ES-I3 (cell line): ENCODE measurements around the gene STPG3.

Experiments used
- H3K36me3 ChIP-seq: 2 replicates; pipeline ENCODE4 v1.6.1; 2013; ENCODE audit warnings: mild to moderate bottlenecking, low read length, control low read depth, moderate library complexity; ENCODE audit not compliant: insufficient read depth
- H3K4me1 ChIP-seq: 2 replicates; pipeline ENCODE4 v1.6.1; 2013; ENCODE audit warnings: mild to moderate bottlenecking, control low read depth, low read length; ENCODE audit not compliant: insufficient read depth
- H3K9ac ChIP-seq: 2 replicates; pipeline ENCODE4 v1.6.1; 2013; ENCODE audit warnings: low read depth, mild to moderate bottlenecking, low read length, moderate library complexity
- H3K9me3 ChIP-seq: 2 replicates; pipeline ENCODE4 v1.6.1; 2013; ENCODE audit warnings: mild to moderate bottlenecking, low read length, moderate library complexity; ENCODE audit not compliant: control insufficient read depth, insufficient read depth

Gene STPG3

DNA sequence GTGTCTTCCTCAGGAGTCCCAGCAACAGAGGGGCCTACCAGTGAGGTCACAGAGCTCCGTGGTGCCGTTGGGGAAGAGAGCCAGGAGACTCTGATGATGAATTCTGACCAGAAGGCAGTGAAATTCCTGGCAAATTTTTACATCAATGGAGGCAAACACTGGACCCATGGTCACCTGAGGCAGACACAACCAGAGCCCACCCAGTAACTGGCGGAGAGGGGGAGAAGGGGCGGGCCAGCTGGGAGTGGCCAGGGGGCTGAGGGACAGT is at the start of gene STPG3:
Gene STPG3, plus strand, starts transcription at position 93 of the 268 bp plus-strand sequence. Its CDS starts 1 bp downstream, at position 94.
- no peaks in the 10 kb centered on the region for H3K9me3 ChIP-seq
- H3K9ac ChIP-seq: no peak within 1 kb of the TSS
- peaks cover 8% of the 10 kb centered on the region; the same call in 1 of the 2 replicates for H3K4me1 ChIP-seq

DNA sequence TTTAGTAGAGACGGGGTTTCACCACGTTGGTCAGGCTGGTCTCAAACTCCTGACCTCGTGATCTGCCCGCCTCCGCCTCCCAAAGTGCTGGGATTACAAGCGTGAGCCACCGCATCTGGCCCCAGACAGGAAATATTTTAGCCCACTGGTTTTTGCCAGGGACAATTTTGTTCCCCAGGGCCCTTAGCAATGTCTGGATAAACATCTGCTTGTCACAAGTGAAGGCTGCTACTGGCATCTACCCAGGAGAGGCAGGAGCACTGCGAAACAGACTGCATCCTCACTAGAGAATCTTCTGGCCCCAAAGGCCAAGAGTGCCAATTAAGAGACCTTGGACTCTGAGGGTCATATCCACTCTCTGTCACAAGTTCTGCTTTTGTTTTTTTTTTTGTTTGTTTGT is 48.1 kb upstream of the STPG3 start:
- Histone ChIP-seq H3K9ac (no peak overlapping the region), H3K36me3 (no peaks in the 10 kb centered on the region; the same call in 1 of the 2 replicates), H3K9me3 (no peaks in the 10 kb centered on the region), H3K4me1 (peaks cover 6% of the 10 kb centered on the region)

More for the DNA sequence above, at the start of gene STPG3:
- no peaks in the 10 kb centered on the region for H3K36me3 ChIP-seq

DNA sequence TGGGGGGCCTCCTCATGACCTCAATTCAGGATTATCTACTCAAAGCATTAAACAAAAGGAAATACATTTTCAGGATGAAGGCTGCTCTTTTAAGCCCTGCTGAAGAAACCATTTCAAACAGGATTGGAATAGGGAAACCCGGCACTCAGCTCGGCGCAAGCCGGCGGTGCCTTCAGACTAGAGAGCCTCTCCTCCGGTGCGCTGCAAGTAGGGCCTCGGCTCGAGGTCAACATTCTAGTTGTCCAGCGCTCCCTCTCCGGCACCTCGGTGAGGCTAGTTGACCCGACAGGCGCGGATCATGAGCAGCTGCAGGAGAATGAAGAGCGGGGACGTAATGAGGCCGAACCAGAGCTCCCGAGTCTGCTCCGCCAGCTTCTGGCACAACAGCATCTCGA is 46.4 kb upstream of the STPG3 start:
- H3K36me3 ChIP-seq: no peaks in the 10 kb centered on the region; the same call in 1 of the 2 replicates
- peaks cover 6% of the 10 kb centered on the region for H3K4me1 ChIP-seq
- peak overlapping the region; percentile 73 for H3K9ac ChIP-seq
- H3K9me3 ChIP-seq: no peaks in the 10 kb centered on the region

DNA sequence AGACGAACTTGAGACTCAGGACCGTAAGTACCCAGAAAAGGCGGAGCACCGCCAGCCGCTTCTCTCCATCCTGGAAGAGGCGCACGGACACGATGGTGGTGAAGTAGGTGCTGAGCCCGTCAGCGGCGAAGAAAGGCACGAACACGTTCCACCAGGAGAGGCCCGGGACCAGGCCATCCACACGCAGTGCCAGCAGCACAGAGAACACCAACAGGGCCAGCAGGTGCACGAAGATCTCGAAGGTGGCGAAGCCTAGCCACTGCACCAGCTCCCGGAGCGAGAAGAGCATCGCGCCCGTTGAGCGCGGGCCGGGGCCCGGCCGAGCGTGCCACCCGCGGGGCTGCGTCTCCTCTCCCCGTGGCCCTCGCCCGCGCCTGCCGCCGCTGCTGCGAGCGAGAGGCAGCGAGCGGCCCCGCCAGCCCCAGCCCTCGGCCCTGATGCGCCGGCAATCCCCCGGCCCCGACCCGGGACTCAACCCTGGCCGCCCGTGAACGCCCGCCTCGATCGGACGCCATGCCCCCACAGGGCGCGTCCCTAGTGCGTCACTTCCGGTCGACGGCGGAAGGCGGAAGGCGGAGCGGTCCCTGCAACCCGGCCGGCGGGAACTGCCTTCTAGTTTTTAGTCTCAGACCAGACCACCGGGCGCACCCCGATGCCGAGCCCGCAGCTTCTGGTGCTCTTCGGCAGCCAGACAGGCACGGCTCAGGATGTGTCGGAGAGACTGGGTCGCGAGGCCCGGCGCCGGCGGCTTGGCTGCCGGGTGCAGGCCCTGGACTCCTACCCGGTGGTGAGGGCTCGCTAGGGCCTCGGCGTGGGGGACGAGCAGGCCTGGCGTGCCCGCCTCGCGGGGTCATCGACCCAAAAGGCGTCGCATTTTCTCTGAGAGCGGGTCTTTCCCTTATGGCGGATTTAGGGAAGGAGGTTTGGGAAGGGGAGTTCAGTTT is 45.7 kb upstream of the STPG3 start, which contains the start of the genes NDOR1 and TMEM203:
Gene NDOR1, plus strand, starts transcription at position 575 of the 944 bp plus-strand sequence. Its CDS starts 78 bp downstream, at position 653.
Gene TMEM203, minus strand, starts transcription at position 523 of the 944 bp plus-strand sequence. Its CDS starts 234 bp downstream, at position 289.
- Histone ChIP-seq H3K9me3 (no peaks in the 10 kb centered on the region), H3K36me3 (no peaks in the 10 kb centered on the region; the same call in 1 of the 2 replicates), H3K4me1 (peaks cover 6% of the 10 kb centered on the region), H3K9ac (peak within 1 kb of the TSS; percentile 73)

GRCh38 chr9:137206602-137207001 is 44.5 kb upstream of the STPG3 start:
- Histone ChIP-seq H3K9me3 (no peaks in the 10 kb centered on the region), H3K36me3 (no peaks in the 10 kb centered on the region; the same call in 1 of the 2 replicates), H3K9ac (no peak overlapping the region; the same call in 1 of the 2 replicates), H3K4me1 (peaks cover 6% of the 10 kb centered on the region)

GRCh38 chr9:137211532-137211931 is 39.6 kb upstream of the STPG3 start:
- Histone ChIP-seq H3K36me3 (no peaks in the 10 kb centered on the region; the same call in 1 of the 2 replicates), H3K9me3 (no peaks in the 10 kb centered on the region), H3K9ac (no peak overlapping the region), H3K4me1 (no peaks in the 10 kb centered on the region)

- Histone ChIP-seq H3K9ac (no peak overlapping the region), H3K4me1 (no peaks in the 10 kb centered on the region), H3K36me3 (no peaks in the 10 kb centered on the region), H3K9me3 (no peaks in the 10 kb centered on the region)
Measured at GRCh38 chr9:137212520-137212919, 38.6 kb upstream of the STPG3 start.

- no peak overlapping the region for H3K9ac ChIP-seq
- H3K36me3 ChIP-seq: no peaks in the 10 kb centered on the region
- H3K9me3 ChIP-seq: no peaks in the 10 kb centered on the region
- no peaks in the 10 kb centered on the region for H3K4me1 ChIP-seq
Measured at GRCh38 chr9:137213160-137214060, 37.7 kb upstream of the STPG3 start.

DNA sequence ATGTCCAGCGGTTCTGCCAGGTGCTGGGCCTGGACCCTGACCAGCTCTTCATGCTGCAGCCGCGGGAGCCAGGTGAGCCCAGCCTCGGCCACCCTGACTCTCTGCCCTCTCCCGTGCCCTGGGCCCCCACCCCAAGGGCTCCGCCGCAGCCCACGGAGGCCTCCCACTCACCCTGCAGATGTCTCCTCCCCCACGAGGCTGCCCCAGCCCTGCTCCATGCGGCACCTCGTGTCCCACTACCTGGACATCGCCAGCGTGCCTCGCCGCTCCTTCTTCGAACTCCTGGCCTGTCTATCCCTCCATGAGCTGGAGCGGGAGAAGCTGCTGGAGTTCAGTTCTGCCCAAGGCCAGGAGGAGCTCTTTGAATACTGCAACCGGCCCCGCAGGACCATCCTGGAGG is 36.5 kb upstream of the STPG3 start:
- Histone ChIP-seq H3K9me3 (no peaks in the 10 kb centered on the region), H3K36me3 (no peaks in the 10 kb centered on the region)

DNA sequence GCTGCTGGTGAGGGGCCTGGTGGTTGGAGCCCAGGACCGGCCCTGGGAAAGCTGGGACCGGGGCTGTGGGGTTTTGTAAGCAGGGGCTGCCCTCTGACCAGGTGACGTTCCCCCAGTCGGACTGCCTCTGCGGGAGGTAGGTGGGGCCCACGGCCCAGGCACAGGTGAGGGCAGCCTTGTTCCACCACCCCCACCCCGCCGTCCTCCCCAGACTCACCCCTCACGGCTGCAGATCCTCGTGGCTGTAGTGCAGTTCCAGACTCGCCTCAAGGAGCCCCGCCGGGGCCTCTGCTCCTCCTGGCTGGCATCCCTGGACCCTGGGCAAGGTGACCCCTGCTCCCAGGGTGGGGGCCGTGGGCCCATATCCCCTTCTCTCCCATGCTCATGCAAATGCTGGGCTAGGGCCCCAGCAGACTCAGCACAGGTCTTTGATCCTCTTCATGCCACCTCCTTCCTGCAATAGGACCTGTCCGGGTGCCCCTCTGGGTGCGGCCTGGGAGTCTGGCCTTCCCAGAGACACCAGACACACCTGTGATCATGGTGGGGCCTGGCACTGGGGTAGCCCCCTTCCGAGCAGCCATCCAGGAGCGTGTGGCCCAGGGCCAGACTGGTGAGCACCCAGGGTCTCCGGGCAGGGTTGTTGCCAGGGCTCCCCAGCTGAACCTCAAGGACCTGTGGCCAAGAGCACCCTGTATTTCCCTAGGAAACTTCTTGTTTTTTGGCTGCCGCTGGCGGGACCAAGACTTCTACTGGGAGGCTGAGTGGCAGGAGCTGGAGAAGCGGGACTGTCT is 35.7 kb upstream of the STPG3 start:
- Histone ChIP-seq H3K9me3 (no peaks in the 10 kb centered on the region), H3K9ac (no peak overlapping the region), H3K36me3 (no peaks in the 10 kb centered on the region), H3K4me1 (no peaks in the 10 kb centered on the region; the same call in 1 of the 2 replicates)

More for the DNA sequence above, 36.5 kb upstream of the STPG3 start:
- Histone ChIP-seq H3K9ac (no peak overlapping the region), H3K4me1 (no peaks in the 10 kb centered on the region; the same call in 1 of the 2 replicates)

DNA sequence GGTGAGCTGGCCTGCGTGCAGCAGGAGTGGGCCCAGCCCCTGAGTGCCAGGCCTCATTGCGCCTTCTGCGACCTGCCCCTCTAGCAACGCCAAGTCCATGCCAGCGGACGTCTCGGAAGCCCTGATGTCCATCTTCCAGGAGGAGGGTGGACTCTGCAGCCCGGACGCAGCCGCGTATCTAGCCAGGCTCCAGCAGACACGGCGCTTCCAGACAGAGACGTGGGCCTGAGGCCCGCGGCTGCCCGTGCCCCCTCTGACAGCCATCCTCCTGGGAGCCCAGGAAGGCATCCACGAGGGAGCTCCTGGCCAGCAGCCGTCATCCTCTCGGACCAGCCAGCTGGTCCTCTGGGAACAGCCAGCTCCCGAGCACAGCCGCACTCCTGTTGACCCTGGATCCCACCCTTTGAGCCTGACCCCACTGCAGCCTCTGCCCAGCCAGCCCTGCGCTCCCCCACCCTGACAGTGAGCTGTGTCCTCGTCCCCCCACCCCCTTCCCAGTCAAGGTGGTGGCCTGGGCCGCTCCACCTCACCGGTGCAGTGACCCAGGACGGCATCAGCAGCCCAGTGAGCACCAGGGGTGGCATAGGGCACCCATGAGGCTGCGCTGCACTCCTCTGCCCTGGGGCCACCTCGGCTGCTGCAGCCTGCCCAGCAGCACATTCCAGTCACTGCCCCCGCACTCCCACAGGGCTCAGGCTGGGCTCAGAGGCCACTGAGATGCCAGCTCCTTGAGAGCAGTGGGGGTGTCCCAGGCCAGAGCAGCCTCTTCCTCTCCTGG is 34.7 kb upstream of the STPG3 start:
- H3K4me1 ChIP-seq: no peaks in the 10 kb centered on the region; the same call in 1 of the 2 replicates
- H3K36me3 ChIP-seq: no peaks in the 10 kb centered on the region
- H3K9me3 ChIP-seq: no peaks in the 10 kb centered on the region
- no peak overlapping the region for H3K9ac ChIP-seq

DNA sequence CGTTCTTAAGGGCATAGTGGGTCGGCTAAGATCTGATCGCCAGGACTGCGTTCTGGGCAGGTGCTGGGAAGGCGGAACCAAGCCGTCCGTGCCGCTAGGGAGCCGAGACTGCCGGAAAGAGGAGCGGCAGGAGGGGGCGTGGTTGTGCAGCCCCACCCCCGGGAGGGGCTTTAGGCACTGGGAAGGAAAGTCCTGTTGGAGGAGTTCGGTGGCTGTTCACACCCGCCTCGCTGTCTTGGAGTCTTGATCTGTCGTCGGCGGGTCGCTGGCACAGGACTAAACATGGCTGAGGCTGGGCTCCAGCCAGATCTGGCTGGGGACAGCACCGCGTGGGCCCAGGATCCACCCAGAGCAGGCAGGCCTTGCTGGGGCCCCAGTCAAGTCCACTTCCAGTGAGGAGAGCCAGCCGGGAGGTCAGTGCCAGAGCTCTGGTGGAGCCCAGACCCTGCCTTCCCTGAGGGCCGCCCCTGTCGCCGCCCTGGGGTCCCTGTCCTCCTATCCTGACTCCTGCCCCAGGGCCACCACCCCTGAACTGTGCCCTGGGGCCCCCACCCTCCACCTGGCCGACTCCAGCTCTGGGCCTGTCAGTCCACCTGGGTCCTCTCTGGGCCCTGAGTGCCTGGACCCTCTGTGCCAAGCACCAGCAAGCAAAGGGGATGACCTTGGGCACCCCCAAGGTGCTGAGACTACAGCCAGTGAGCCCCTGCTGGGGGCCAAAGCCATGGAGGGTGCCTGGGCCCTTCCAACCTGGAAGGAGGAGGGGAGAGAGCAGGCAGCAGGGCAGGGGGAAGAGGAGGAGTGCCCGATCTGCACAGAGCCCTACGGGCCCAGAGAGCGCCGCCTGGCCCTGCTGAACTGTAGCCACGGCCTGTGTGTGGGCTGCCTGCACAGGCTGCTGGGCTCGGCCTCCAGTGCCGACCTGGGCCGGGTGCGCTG is 33.5 kb upstream of the STPG3 start:
- H3K9ac ChIP-seq: peak overlapping the region; percentile 28; the same call in 1 of the 2 replicates
- no peaks in the 10 kb centered on the region for H3K36me3 ChIP-seq
- H3K4me1 ChIP-seq: no peaks in the 10 kb centered on the region; the same call in 1 of the 2 replicates
- H3K9me3 ChIP-seq: no peaks in the 10 kb centered on the region
